Smooth muscle cell (in vitro differentiated cells): ENCODE measurements around the gene NDUFA7. TPM values are rescaled to one million over a fixed set of nuclear protein-coding genes. Genes with fewer than 3 reads are reported as not detected.

Source experiments
- DNase-seq: peaks from one replicate; lab custom pipeline; 2025; ENCODE audit not compliant: unreplicated experiment; lab: John Stamatoyannopoulos, UW
- H2AFZ ChIP-seq: fragments of 200-600 bp; sonication (generic); 2 replicates; pipeline ENCODE4 v1.6.0; 2016; ENCODE audit warnings: antibody characterized with exemption, low read depth, mild to moderate bottlenecking
- H3F3A ChIP-seq: fragments of 200-600 bp; sonication (generic); 2 replicates; pipeline ENCODE4 v1.6.0; 2017; ENCODE audit warnings: antibody characterized with exemption, low read depth
- H3K27ac ChIP-seq: fragments of 200-600 bp; sonication (generic); 2 replicates; pipeline ENCODE4 v1.5.1; 2016; ENCODE audit warnings: low read depth, mild to moderate bottlenecking
- H3K27me3 ChIP-seq: fragments of 200-600 bp; sonication (generic); 2 replicates; pipeline ENCODE4 v1.6.1; 2016; ENCODE audit warnings: low read depth, mild to moderate bottlenecking
- H3K36me3 ChIP-seq: fragments of 200-600 bp; sonication (generic); 2 replicates; pipeline ENCODE4 v1.5.1; 2016; ENCODE audit warnings: low read depth
- H3K4me1 ChIP-seq: fragments of 200-600 bp; sonication (generic); 2 replicates; pipeline ENCODE4 v1.5.1; 2016; ENCODE audit warnings: low read depth
- H3K4me2 ChIP-seq: fragments of 200-600 bp; sonication (generic); 2 replicates; pipeline ENCODE4 v1.6.0; 2016; ENCODE audit warnings: mild to moderate bottlenecking
- H3K4me3 ChIP-seq: fragments of 200-600 bp; sonication (generic); 2 replicates; pipeline ENCODE4 v1.5.1; 2016; ENCODE audit warnings: mild to moderate bottlenecking
- H3K79me2 ChIP-seq: fragments of 200-600 bp; sonication (generic); 2 replicates; pipeline ENCODE4 v1.6.0; 2016; ENCODE audit warnings: low read depth, mild to moderate bottlenecking
- H3K9ac ChIP-seq: fragments of 200-600 bp; sonication (generic); 2 replicates; pipeline ENCODE4 v1.6.0; 2016; ENCODE audit warnings: low read depth
- H3K9me3 ChIP-seq: fragments of 200-600 bp; sonication (generic); replicated peaks from 2 replicates; pipeline ENCODE4 v1.5.1; 2016; ENCODE audit warnings: low read depth
- H4K20me1 ChIP-seq: fragments of 200-600 bp; sonication (generic); 2 replicates; pipeline ENCODE4 v1.6.0; 2016; ENCODE audit warnings: low read depth
- WGBS: methylation state at CpG from one replicate; pipeline ENCODE4 v1.1.7; 2016; ENCODE audit warnings: low lambda C conversion rate; 5-methylcytosine and 5-hydroxymethylcytosine counted together
- polyA plus RNA-seq: library from polyadenylated mRNA; unstranded; fragments of >200 nt; fragmentation: Nextera tagmentation; extraction: Ambion mirVana; gene quantifications from 2 replicates; pipeline ENCODE4 v1.2.1, GENCODE V29; 2016
- total RNA-seq: library from RNA; depleted of rRNA; stranded (reverse); fragments of >200 nt; gene quantifications from 2 replicates; pipeline ENCODE4 v1.2.3, GENCODE V29; 2014
- TF ChIP-seq, protein P1 (sequence below): fragments of 200-600 bp; sonication (generic); IDR thresholded peaks from 2 replicates; pipeline ENCODE4 v1.5.1; 2017; ENCODE audit warnings: borderline replicate concordance, mild to moderate bottlenecking, antibody characterized with exemption; ENCODE audit not compliant: insufficient read depth, poor library complexity, severe bottlenecking

NDUFA7 gene
- total and polyA plus RNA-seq, 2 experiments from 2014 or later = 17.3 to 80.4 TPM

- DNase-seq = no peak
- H3K9me3 ChIP-seq = no peaks in the 10 kb centered on the region
- H3K9ac ChIP-seq = no peak overlapping the region
- 94% methylated on average over 12 of the region's 14 CpGs for WGBS
- no peaks in the 10 kb centered on the region for H3F3A ChIP-seq
- H2AFZ ChIP-seq = no peak overlapping the region
- TF ChIP-seq, protein P1, sequence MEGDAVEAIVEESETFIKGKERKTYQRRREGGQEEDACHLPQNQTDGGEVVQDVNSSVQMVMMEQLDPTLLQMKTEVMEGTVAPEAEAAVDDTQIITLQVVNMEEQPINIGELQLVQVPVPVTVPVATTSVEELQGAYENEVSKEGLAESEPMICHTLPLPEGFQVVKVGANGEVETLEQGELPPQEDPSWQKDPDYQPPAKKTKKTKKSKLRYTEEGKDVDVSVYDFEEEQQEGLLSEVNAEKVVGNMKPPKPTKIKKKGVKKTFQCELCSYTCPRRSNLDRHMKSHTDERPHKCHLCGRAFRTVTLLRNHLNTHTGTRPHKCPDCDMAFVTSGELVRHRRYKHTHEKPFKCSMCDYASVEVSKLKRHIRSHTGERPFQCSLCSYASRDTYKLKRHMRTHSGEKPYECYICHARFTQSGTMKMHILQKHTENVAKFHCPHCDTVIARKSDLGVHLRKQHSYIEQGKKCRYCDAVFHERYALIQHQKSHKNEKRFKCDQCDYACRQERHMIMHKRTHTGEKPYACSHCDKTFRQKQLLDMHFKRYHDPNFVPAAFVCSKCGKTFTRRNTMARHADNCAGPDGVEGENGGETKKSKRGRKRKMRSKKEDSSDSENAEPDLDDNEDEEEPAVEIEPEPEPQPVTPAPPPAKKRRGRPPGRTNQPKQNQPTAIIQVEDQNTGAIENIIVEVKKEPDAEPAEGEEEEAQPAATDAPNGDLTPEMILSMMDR = no peak
- H3K4me1 ChIP-seq = no peaks in the 10 kb centered on the region
- H3K4me3 ChIP-seq = no peak overlapping the region
- H4K20me1 ChIP-seq = no peaks in the 10 kb centered on the region
- no peaks in the 10 kb centered on the region for H3K27me3 ChIP-seq
- H3K4me2 ChIP-seq = no peak overlapping the region
- H3K36me3 ChIP-seq = no peaks in the 10 kb centered on the region
- H3K79me2 ChIP-seq = no peaks in the 10 kb centered on the region
- H3K27ac ChIP-seq = no peak overlapping the region
Observed at GRCh38 chr19:8261881-8262280, 59.3 kb downstream of the NDUFA7 start.

DNA sequence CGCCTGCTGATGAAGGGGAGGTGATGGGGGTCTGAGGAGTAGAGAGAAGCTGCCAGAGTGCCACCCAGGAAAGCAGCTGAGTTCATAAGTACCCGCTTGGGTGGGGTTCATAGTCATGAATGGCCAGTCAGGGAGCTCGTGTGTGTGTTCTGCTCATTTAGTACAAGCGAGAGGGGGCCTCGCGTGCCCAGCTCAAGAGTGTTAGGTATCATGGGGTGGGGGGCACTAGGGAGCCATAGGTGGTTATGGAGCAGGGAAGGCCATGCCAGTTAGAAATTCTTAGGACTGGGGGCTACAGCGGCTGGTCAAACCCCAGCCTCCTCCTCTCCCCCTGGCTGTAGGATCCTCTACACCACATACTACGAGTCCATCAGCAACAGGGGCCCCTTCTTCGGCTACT, 59.8 kb downstream of the NDUFA7 start:
- no peaks in the 10 kb centered on the region for H3K27me3 ChIP-seq
- H3K36me3 ChIP-seq = no peaks in the 10 kb centered on the region
- H3K9ac ChIP-seq = no peak overlapping the region
- DNase-seq = no peak
- 96% methylated on average over 9 of the region's 9 CpGs for WGBS
- no peaks in the 10 kb centered on the region for H3K4me1 ChIP-seq
- TF ChIP-seq, protein P1 = no peak
- no peaks in the 10 kb centered on the region for H3K79me2 ChIP-seq
- H3K4me3 ChIP-seq = no peak overlapping the region
- no peaks in the 10 kb centered on the region for H3K9me3 ChIP-seq
- no peak overlapping the region for H3K4me2 ChIP-seq
- no peak overlapping the region for H3K27ac ChIP-seq
- H2AFZ ChIP-seq = no peak overlapping the region
- H3F3A ChIP-seq = no peaks in the 10 kb centered on the region
- no peaks in the 10 kb centered on the region for H4K20me1 ChIP-seq

Other genes with a start within 250 kb of the NDUFA7 start
- gene FBN3, start 171.8 kb downstream of the NDUFA7 start, total RNA-seq = not detected in 2 replicates
- not detected in 2 replicates for gene FBN3, start 171.8 kb downstream of the NDUFA7 start, polyA plus RNA-seq
- 14.7 and 19.9 TPM in 2 replicates for gene CERS4, start 112.0 kb downstream of the NDUFA7 start, total RNA-seq
- gene CERS4, start 112.0 kb downstream of the NDUFA7 start, polyA plus RNA-seq = 20.9 and 27.0 TPM in 2 replicates
- 23.8 and 25.3 TPM in 2 replicates for gene CD320, start 13.0 kb downstream of the NDUFA7 start, total RNA-seq
- gene CD320, start 13.0 kb downstream of the NDUFA7 start, polyA plus RNA-seq = 42.7 and 55.4 TPM in 2 replicates
- 212 and 236 TPM in 2 replicates for gene RPS28, start 121 bp upstream of the NDUFA7 start, total RNA-seq
- 574 and 669 TPM in 2 replicates for gene RPS28, start 121 bp upstream of the NDUFA7 start, polyA plus RNA-seq
- 0.40 and 1.2 TPM in 2 replicates for gene KANK3, start 21.9 kb upstream of the NDUFA7 start, total RNA-seq
- gene KANK3, start 21.9 kb upstream of the NDUFA7 start, polyA plus RNA-seq = 1.3 and 2.4 TPM in 2 replicates
- 9.4 and 10.2 TPM in 2 replicates for gene ANGPTL4, start 42.8 kb upstream of the NDUFA7 start, total RNA-seq
- gene ANGPTL4, start 42.8 kb upstream of the NDUFA7 start, polyA plus RNA-seq = 18.7 and 23.9 TPM in 2 replicates
- 12.9 and 28.9 TPM in 2 replicates for gene RAB11B, start 69.0 kb upstream of the NDUFA7 start, total RNA-seq
- 137 and 148 TPM in 2 replicates for gene RAB11B, start 69.0 kb upstream of the NDUFA7 start, polyA plus RNA-seq
- gene MARCHF2, start 91.9 kb upstream of the NDUFA7 start, total RNA-seq = 22.2 and 22.5 TPM in 2 replicates
- 24.4 and 32.5 TPM in 2 replicates for gene MARCHF2, start 91.9 kb upstream of the NDUFA7 start, polyA plus RNA-seq
- 44.3 and 54.9 TPM in 2 replicates for gene HNRNPM, start 123.6 kb upstream of the NDUFA7 start, total RNA-seq
- 143 and 156 TPM in 2 replicates for gene HNRNPM, start 123.6 kb upstream of the NDUFA7 start, polyA plus RNA-seq
- not detected in 2 replicates for gene PRAM1, start 181.3 kb upstream of the NDUFA7 start, total RNA-seq
- gene PRAM1, start 181.3 kb upstream of the NDUFA7 start, polyA plus RNA-seq = 0.18 and 0.74 TPM in 2 replicates
- gene ZNF414, start 192.8 kb upstream of the NDUFA7 start, total RNA-seq = 1.3 and 10.2 TPM in 2 replicates
- 33.0 and 42.4 TPM in 2 replicates for gene ZNF414, start 192.8 kb upstream of the NDUFA7 start, polyA plus RNA-seq